ENCODE data around the gene TSPAN31. TPM values are rescaled to one million over a fixed set of nuclear protein-coding genes. Genes with fewer than 3 reads are reported as not detected.

The TSPAN31 gene, protein sequence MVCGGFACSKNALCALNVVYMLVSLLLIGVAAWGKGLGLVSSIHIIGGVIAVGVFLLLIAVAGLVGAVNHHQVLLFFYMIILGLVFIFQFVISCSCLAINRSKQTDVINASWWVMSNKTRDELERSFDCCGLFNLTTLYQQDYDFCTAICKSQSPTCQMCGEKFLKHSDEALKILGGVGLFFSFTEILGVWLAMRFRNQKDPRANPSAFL
- total RNA-seq (2022; extraction: Qiagen RNA extraction), result 16.3 to 18.5 TPM (median 17.8 TPM) in 5 replicates

DNA sequence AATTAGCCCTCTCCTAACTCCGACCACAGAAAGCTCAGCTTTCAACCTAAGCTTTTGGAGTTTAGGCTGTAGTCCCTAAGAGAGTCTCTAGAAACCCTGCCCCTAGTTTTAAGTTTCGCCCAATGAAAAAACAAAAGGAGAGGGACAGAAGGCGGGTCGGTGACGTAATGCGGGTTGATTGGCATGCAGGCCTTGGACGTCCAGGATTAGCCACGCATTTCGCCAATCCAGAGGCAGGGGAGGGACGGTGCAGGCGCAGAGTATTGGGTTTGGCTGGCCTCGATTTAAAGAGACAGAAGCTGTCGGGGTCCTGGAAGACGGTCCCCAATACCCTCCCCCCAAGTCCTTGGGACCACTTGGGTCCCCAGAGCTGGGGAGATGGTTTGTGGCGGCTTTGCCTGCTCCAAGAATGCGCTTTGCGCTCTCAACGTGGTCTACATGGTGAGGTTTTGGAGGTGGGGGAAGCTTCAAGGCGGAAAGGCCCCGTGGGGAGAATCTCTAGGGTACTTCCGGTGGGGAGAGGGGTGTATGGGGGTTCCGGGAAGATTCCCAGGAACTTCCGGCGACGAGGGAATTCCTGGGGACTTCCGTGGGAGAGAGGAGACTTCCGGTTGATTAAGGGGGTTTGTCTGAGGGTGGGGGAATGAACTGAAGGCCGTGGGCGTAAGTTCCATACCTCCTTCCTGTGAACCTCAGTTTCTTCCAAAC, at the start of gene TSPAN31:
Gene TSPAN31 (plus strand): TSS at position 263 of the 708 bp plus-strand sequence. CDS start 116 bp downstream, at position 379.

DNA sequence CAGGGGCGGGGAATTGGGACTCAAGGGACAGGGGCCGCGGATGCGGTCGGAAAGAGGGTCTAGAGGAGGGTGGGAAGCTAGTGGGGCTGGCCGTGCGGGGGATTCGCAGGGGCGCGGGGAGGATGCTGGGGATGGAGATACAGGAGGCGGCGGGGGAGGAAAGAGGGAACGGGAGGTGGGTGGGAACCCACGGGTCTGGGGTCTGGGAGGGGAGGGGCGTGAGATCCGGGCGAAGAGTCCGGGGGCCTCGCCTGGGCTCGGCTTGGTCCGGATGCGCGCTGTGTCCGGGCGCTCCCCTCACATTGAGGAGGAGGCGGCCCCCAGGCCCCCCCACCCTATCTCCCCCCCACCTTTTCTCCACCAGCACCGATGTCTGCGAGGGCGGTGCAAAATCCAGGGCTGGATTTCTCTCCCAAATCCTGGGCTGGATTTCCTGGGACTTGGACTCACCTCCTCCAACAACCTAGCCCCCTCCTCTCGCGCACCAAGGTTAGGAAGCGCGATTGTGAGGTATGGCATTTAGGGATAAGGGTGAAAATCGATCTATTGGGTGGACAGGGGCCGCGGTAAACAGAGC, 6.1 kb upstream of the TSPAN31 start, which contains the start of gene AGAP2:
Gene AGAP2 (minus strand): TSS at position 82 of the 577 bp plus-strand sequence. CDS start 496 bp downstream, outside the sequence.

DNA sequence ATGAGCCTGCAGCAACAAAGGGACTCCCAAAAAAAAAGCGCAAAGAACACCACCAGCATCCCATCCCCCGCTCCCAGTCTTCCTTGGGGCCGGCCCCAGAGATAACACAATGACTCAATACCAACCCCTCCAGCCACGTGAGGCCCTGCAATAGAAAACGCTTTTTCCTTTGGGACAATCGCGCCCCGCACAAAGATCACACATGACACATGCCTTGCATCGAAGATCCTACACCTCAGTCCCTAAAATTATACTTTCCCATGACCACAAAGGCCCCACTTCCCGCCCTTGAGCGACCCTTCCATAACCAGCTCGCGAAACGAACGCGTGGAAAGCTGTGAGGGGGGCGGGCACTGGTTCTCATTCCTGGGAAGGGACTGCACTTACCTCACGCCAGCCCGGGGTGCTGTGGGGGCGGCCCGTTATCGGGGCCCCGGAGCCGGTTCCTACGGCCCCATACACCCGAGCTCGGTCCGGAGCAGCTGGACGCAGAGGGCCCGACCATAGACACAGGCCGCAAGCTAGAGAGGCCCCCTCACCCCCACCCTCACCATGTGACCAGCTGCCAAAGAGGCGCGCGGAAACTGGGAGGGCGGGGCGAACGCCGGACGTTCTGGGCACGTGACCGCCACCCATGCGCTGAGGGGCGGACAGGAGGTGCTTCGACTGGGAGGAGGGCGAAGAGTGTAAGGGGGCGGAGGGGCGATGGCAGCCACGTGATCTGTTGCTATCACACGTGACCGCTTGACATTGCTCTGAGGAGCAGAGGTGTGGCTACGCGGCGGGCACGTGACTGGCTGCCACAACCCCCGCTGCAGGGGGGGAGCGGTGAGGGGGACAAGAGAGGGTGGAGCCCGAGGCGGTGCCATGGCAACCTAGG, 7.2 kb downstream of the TSPAN31 start, which contains the start of gene CDK4:
Gene CDK4 (minus strand): TSS at position 523 of the 880 bp plus-strand sequence. CDS start 593 bp downstream, outside the sequence.

DNA sequence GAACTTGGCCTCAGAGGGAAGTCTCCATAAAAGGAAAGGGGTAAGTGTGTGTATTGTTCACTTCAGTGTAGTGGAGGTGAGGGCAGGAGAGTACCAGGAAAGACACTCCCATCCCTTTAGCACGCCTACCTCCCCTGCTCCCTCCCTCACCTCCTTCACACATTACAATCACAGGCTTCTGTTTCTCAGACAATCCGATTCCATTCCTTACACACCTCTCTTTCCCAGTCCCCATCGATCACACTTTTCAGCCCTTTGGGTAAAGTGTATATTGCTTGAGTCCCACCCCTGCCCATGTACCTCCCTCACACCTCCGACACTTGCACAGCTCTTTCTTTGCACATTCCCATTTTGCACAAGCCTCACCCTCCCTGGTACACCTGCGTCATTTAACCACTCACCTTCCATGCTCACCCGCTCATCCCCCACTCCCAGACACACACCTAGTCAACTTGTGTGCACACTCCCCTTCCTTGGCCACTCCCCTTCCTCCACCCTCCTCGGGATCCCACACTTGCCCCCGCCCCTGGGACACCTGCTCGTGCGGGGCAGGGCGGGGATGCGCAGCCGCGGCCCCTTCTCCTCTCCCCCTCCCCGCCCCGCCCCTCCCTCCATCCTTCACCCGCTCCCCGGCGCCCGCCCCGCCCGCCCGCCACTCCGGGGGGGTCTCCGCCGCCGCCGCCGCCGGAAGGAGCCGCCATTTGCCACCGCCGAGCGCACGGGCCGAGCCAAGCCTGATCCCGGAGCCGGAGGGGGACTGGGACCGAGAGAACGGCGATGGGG, 9.8 kb downstream of the TSPAN31 start, which contains the start of gene MARCHF9:
Gene MARCHF9 (plus strand): TSS at position 693 of the 783 bp plus-strand sequence. CDS start 426 bp downstream, outside the sequence.

DNA sequence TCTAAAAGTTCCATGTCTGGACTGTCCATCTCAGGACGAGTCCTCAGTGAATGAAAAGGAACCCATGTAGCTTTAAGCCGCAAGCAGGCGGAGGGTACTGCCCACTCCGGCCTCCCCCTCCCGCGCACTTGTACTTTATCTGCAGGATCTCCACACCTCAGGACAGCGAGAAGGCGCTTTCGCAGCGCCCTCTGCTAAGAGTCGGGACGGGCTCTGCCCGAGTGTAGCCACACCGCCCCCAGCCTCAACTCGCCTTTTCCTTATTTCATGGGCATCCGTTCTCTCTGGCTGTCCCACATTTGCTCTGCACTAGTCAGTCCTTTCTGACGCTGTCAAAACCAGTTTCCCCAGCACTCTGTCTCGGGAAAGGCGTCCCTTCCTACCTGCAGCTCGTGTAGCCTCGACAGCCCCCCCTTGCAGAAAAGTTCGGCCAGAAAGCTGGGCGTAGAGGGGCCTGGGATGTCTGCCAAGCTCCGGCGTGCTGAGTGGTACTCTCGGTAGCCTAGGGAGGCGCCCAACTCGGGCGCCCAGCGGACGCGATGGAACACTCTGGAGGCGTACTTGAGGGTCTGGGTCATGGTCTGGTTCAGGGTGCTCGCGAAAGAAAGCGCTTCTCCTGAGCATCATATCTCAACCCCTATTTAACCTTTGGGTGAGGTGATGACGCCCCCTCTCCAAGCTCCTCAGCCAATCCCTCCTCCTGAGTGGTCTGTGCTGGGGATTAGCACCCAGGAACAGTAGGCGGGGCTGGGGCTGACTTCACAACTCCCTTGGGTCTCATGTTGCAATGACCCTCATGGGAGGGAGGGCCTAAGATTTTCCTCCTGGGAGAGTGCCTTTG, 21.8 kb downstream of the TSPAN31 start, which contains the start of gene CYP27B1:
Gene CYP27B1 (minus strand): TSS at position 615 of the 841 bp plus-strand sequence. CDS start 37 bp downstream, at position 578.

DNA sequence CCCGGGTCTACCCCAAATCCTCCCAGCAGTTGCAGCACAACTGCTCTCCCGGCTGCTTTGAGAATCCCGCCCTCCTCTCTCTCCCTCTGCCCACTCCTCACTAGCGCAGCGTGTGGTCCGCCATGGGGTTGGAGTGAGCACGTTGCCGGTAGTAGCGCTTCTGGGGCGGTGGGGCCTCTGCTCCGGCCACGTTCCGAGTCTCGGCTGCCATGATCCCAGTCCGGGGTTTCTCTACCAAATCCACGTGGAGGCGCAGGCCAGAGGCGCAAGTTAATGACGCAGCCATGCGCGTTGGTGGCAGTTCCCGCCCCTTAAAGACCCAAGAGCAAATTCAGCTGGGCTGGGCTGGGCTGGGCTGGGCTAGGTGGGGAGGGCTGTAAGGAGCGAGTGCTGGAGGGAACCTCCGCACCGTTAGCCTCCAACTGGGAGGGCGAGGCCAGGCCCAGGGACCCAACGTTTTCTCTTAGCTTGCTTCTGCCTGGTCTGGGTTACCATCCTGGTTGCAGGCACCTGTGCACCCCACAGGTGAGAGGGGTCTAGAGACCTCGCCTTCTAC, 27.1 kb downstream of the TSPAN31 start, which contains the start of gene METTL1:
Gene METTL1 (minus strand): TSS at position 233 of the 556 bp plus-strand sequence. CDS start 22 bp downstream, at position 211.

DNA sequence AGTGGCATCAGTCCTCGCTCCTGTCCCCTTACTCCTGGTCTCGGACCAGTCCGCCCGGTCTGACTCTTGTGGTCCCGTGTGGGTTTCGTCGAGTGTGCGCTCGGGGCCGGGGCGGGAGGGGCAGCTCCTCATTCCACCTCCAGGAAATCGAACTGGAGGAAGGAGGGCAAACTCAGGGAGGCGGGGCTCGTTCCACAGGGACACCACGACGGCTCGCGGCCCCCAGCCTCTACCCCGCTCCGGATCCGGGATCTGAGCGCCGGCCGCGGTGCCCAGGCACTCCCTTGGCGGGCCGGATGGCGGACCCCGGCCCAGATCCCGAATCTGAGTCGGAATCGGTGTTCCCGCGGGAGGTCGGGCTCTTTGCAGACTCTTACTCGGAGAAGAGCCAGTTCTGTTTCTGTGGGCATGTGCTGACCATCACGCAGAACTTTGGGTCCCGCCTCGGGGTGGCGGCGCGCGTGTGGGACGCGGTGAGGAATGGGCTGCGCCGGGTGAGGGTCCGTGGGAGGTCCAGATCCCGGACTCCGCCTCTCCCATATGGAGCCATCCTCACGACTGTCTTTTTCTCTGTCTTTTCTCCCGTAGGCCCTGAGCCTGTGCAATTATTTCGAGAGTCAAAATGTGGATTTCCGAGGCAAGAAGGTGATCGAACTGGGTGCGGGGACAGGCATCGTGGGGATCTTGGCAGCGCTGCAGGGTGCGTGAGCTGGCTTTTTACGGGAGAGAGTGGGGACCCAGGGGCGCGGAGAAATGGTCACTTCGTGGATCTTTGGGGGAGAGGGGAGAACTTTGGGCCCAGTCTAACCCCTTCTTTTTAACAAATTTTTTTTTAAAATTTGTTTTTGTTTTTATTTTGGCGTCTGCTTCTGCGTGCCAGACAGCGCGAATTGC, 27.8 kb downstream of the TSPAN31 start, which contains the start of gene EEF1AKMT3:
Gene EEF1AKMT3 (plus strand): TSS at position 186 of the 894 bp plus-strand sequence. CDS start 111 bp downstream, at position 297.

DNA sequence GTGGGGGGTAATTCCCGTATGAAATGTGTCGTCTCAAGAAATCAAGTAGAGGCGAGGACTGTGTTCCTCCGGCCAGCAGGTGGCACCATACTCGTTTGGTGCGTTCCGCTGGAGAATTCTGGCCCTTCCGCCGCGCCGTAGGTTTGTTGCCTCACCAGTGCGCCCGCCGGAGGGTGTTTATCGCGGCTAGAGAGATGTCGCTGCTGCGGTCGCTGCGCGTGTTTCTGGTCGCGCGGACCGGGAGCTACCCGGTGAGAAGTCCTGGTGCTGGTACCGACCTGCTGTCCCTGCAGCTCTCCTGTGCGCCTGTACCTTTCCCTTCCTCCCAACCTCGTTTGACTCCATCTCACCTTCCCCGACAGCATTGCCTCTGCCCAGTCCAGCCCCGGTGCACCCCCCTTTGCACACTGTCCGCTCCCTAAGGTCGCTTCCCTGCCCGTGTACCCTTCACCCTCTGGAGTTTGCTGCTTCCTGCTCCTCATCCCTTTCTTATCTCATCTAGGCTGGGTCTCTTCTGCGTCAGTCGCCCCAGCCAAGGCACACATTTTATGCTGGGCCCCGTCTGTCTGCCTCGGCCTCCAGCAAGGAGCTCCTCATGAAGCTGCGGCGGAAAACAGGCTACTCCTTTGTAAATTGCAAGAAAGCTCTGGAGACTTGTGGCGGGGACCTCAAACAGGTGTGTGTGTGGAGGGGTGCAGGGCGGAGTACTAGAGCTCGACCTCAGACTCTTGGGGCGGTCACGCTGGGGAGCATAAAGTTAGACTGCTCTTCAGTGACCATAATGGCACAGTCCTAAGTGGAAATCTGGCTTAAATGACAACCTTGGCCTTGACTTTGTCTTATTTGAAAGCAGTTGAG, 38.0 kb downstream of the TSPAN31 start, which contains the start of gene TSFM:
Gene TSFM (plus strand): TSS at position 180 of the 858 bp plus-strand sequence. CDS start 15 bp downstream, at position 195.

Other genes with a start within 250 kb of the TSPAN31 start
- gene DDIT3, start 224.5 kb upstream of the TSPAN31 start, total RNA-seq (2022; extraction: Qiagen RNA extraction), result 18.6 to 26.8 TPM (median 23.9 TPM) in 5 replicates
- 13.4 to 31.3 TPM (median 28.0 TPM) in 5 replicates for gene MBD6, start 222.2 kb upstream of the TSPAN31 start, total RNA-seq (2022; extraction: Qiagen RNA extraction)
- 135 to 153 TPM (median 150 TPM) in 5 replicates for gene DCTN2, start 197.8 kb upstream of the TSPAN31 start, total RNA-seq (2022; extraction: Qiagen RNA extraction)
- gene KIF5A, start 195.0 kb upstream of the TSPAN31 start, total RNA-seq (2022; extraction: Qiagen RNA extraction), result 0.12 to 0.27 TPM (median 0.20 TPM) in 5 replicates
- 40.6 to 46.9 TPM (median 42.6 TPM) in 5 replicates for gene PIP4K2C, start 153.8 kb upstream of the TSPAN31 start, total RNA-seq (2022; extraction: Qiagen RNA extraction)
- 13.3 to 18.8 TPM (median 15.9 TPM) in 5 replicates for gene DTX3, start 140.2 kb upstream of the TSPAN31 start, total RNA-seq (2022; extraction: Qiagen RNA extraction)
- gene ARHGEF25, start 133.6 kb upstream of the TSPAN31 start, total RNA-seq (2022; extraction: Qiagen RNA extraction), result 4.0 to 6.5 TPM (median 5.0 TPM) in 5 replicates
- gene B4GALNT1, start 111.8 kb upstream of the TSPAN31 start, total RNA-seq (2022; extraction: Qiagen RNA extraction), result 26.3 to 45.0 TPM (median 42.0 TPM) in 5 replicates
- gene OS9, start 50.9 kb upstream of the TSPAN31 start, total RNA-seq (2022; extraction: Qiagen RNA extraction), result 114 to 122 TPM (median 117 TPM) in 5 replicates
- gene AGAP2, start 6.3 kb upstream of the TSPAN31 start, total RNA-seq (2022; extraction: Qiagen RNA extraction), result 0.11 to 0.19 TPM (median 0.14 TPM) in 5 replicates
- 209 to 255 TPM (median 221 TPM) in 5 replicates for gene CDK4, start 7.3 kb downstream of the TSPAN31 start, total RNA-seq (2022; extraction: Qiagen RNA extraction)
- gene MARCHF9, start 10.1 kb downstream of the TSPAN31 start, total RNA-seq (2022; extraction: Qiagen RNA extraction), result 4.8 to 8.4 TPM (median 7.3 TPM) in 5 replicates
- gene CYP27B1, start 22.0 kb downstream of the TSPAN31 start, total RNA-seq (2022; extraction: Qiagen RNA extraction), result 1.2 to 2.9 TPM (median 2.2 TPM) in 5 replicates
- 45.8 to 54.8 TPM (median 50.4 TPM) in 5 replicates for gene METTL1, start 27.1 kb downstream of the TSPAN31 start, total RNA-seq (2022; extraction: Qiagen RNA extraction)
- gene EEF1AKMT3, start 27.6 kb downstream of the TSPAN31 start, total RNA-seq (2022; extraction: Qiagen RNA extraction), result 4.7 to 6.4 TPM (median 5.5 TPM) in 5 replicates
- 65.3 to 75.7 TPM (median 69.1 TPM) in 5 replicates for gene TSFM, start 37.7 kb downstream of the TSPAN31 start, total RNA-seq (2022; extraction: Qiagen RNA extraction)
- 0.29 to 0.83 TPM (median 0.43 TPM) in 5 replicates for gene AVIL, start 73.7 kb downstream of the TSPAN31 start, total RNA-seq (2022; extraction: Qiagen RNA extraction)
- gene CTDSP2, start 101.7 kb downstream of the TSPAN31 start, total RNA-seq (2022; extraction: Qiagen RNA extraction), result 38.0 to 53.6 TPM (median 49.0 TPM) in 5 replicates
- gene ATP23, start 196.5 kb downstream of the TSPAN31 start, total RNA-seq (2022; extraction: Qiagen RNA extraction), result 4.6 to 6.1 TPM (median 4.7 TPM) in 5 replicates

Measured in A549 treated with dexamethasone at 1 μM for 4 hours (cell line).